ENCODE measurements around the gene WDPCP. TPM values are rescaled to one million over a fixed set of nuclear protein-coding genes. Genes with fewer than 3 reads are reported as not detected.
"Not testable (repeated sequence)": the region's sequence is repeated elsewhere in the genome, so short reads cannot be mapped to it uniquely, and the experiment has no call there.

Gene WDPCP
- total RNA-seq, 2 donors from 2014 or later: 8.7 to 15.7 TPM

GRCh38 chr2:63242747-63243146 lies 345.5 kb downstream of the WDPCP start:
- ATAC-seq: no peak
- no peaks in the 10 kb centered on the region for H3K27me3 Mint-ChIP-seq
- H3K9me3 Mint-ChIP-seq: no peaks in the 10 kb centered on the region

GRCh38 chr2:63225964-63226686 lies 362.2 kb downstream of the WDPCP start:
- peaks cover 4% of the 10 kb centered on the region for H3K9me3 Mint-ChIP-seq
- ATAC-seq: no peak
- no peak overlapping the region for H3K27ac Mint-ChIP-seq

More at GRCh38 chr2:63242747-63243146, 345.5 kb downstream of the WDPCP start:
- Mint-ChIP-seq H3K27ac (no peak overlapping the region), H3K4me3 (no peak overlapping the region), H3K4me1 (ENCODE audit: low read depth in 2 of 2) (no peaks in the 10 kb centered on the region), H3K36me3 (peaks cover 5% of the 10 kb centered on the region)
- no peak for DNase-seq (ENCODE audit: low spot score)

DNA sequence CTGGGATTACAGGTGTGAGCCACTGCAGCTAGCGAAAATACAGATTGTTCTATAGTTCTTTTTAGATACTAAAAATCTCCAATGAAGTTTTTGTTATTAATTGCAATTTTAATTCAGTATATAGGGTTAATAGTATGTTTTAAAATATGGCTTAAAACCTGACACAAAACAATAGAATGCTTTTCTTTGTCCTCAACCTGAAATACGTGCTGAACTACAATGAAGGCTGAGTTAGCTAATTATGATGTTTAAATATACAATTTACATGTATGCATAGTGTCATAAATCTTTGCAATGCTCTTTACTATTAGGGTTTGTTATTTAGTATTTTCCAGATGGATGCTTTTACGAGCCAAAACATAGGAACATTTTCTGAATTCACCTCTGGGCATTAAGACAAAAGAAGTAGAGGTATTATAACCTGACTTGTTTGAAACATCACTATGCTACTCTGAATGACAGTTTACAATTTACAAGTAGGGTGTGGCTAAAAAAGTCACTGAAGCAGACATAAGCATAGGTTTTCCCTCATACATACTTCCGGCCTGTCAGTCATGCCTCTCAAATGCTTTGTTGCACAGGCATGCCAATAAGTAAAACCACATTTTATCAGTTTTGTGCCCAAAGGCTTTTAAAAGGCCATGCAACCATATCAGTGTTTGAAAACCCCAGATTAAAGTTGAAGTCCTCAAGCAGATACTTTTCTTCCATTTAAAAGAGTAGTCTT lies 369.3 kb downstream of the WDPCP start:
- H3K4me3 Mint-ChIP-seq: no peak overlapping the region
- no peak overlapping the region for H3K27ac Mint-ChIP-seq
- H3K36me3 Mint-ChIP-seq: no peaks in the 10 kb centered on the region
- H3K27me3 Mint-ChIP-seq: no peaks in the 10 kb centered on the region
- ATAC-seq (no peak), DNase-seq (ENCODE audit: low spot score) (no peak)
- no peaks in the 10 kb centered on the region for H3K4me1 Mint-ChIP-seq (ENCODE audit: low read depth in 2 of 2)
- peaks cover 4% of the 10 kb centered on the region for H3K9me3 Mint-ChIP-seq

More at GRCh38 chr2:63225964-63226686, 362.2 kb downstream of the WDPCP start:
- Mint-ChIP-seq H3K4me3 (no peak overlapping the region), H3K36me3 (peaks cover 7% of the 10 kb centered on the region), H3K27me3 (no peaks in the 10 kb centered on the region), H3K4me1 (ENCODE audit: low read depth in 2 of 2) (no peaks in the 10 kb centered on the region)
- no peak for DNase-seq (ENCODE audit: low spot score)

- no peaks in the 10 kb centered on the region for H3K36me3 Mint-ChIP-seq
- no peak overlapping the region for H3K4me3 Mint-ChIP-seq
- ATAC-seq: no peak
- DNase-seq (ENCODE audit: low spot score): no peak
- no peaks in the 10 kb centered on the region for H3K4me1 Mint-ChIP-seq (ENCODE audit: low read depth in 2 of 2)
- H3K27me3 Mint-ChIP-seq: no peaks in the 10 kb centered on the region
- no peak overlapping the region for H3K27ac Mint-ChIP-seq
- peaks cover 5% of the 10 kb centered on the region for H3K9me3 Mint-ChIP-seq
Measured at GRCh38 chr2:63195310-63195709, 393.0 kb downstream of the WDPCP start.

- H3K27me3 Mint-ChIP-seq: no peaks in the 10 kb centered on the region
- H3K4me3 Mint-ChIP-seq: no peak overlapping the region
- ATAC-seq: no peak
- H3K27ac Mint-ChIP-seq: no peak overlapping the region
- DNase-seq (ENCODE audit: low spot score): no peak
- peaks cover 6% of the 10 kb centered on the region for H3K9me3 Mint-ChIP-seq
- H3K4me1 Mint-ChIP-seq (ENCODE audit: low read depth in 2 of 2): no peaks in the 10 kb centered on the region
- H3K36me3 Mint-ChIP-seq: peaks cover 7% of the 10 kb centered on the region
Measured at GRCh38 chr2:63194175-63194574, 394.1 kb downstream of the WDPCP start.

- peaks cover 17% of the 10 kb centered on the region for H3K36me3 Mint-ChIP-seq
- no peak overlapping the region for H3K27ac Mint-ChIP-seq
- H3K4me3 Mint-ChIP-seq: no peak overlapping the region
- ATAC-seq (no peak), DNase-seq (ENCODE audit: low spot score) (no peak)
- no peaks in the 10 kb centered on the region for H3K27me3 Mint-ChIP-seq
- peaks cover 8% of the 10 kb centered on the region for H3K9me3 Mint-ChIP-seq
- no peaks in the 10 kb centered on the region for H3K4me1 Mint-ChIP-seq (ENCODE audit: low read depth in 2 of 2)
Measured at GRCh38 chr2:63192889-63193774, 395.1 kb downstream of the WDPCP start.

GRCh38 chr2:63192169-63192888 lies 395.9 kb downstream of the WDPCP start:
- Mint-ChIP-seq H3K4me1 (ENCODE audit: low read depth in 2 of 2) (no peaks in the 10 kb centered on the region), H3K36me3 (peaks cover 22% of the 10 kb centered on the region), H3K27me3 (no peaks in the 10 kb centered on the region), H3K4me3 (no peak overlapping the region), H3K27ac (no peak overlapping the region), H3K9me3 (peaks cover 13% of the 10 kb centered on the region)
- no peak for DNase-seq (ENCODE audit: low spot score)
- no peak for ATAC-seq

- ATAC-seq (no peak), DNase-seq (ENCODE audit: low spot score) (no peak)
- no peaks in the 10 kb centered on the region for H3K4me1 Mint-ChIP-seq (ENCODE audit: low read depth in 2 of 2)
- peaks cover 25% of the 10 kb centered on the region for H3K9me3 Mint-ChIP-seq
- H3K36me3 Mint-ChIP-seq: peaks cover 30% of the 10 kb centered on the region
- no peak overlapping the region for H3K27ac Mint-ChIP-seq
- no peak overlapping the region for H3K4me3 Mint-ChIP-seq
- H3K27me3 Mint-ChIP-seq: no peaks in the 10 kb centered on the region
Measured at GRCh38 chr2:63189026-63189425, 399.3 kb downstream of the WDPCP start.

DNA sequence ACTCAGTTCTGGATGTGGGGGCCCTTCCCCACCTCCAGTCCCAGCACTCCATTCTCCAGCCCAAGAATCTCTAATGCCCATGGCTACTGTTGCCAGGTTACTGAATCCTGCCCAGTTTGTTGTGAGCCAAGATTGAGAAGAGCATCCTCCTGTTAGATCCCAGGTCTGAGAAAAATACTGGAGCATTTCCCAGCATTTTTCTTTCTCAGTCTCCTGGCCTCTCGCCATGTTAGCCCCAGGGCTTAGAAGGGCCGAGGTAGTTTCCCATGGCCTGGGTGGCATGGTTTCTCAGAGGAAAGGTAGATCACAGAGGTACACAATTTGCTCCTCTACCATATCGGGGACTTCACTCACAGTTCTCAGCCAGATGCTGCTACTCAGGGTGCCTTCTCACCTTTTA lies 401.9 kb downstream of the WDPCP start:
- Mint-ChIP-seq H3K4me3 (no peak overlapping the region), H3K9me3 (peaks cover 32% of the 10 kb centered on the region), H3K27me3 (no peaks in the 10 kb centered on the region), H3K36me3 (peaks cover 39% of the 10 kb centered on the region), H3K27ac (no peak overlapping the region), H3K4me1 (ENCODE audit: low read depth in 2 of 2) (no peaks in the 10 kb centered on the region)
- no peak for ATAC-seq
- no peak for DNase-seq (ENCODE audit: low spot score)

- Mint-ChIP-seq H3K36me3 (peaks cover 20% of the 10 kb centered on the region), H3K4me1 (ENCODE audit: low read depth in 2 of 2) (no peaks in the 10 kb centered on the region), H3K27me3 (no peaks in the 10 kb centered on the region), H3K9me3 (peaks cover 5% of the 10 kb centered on the region), H3K4me3 (no peak overlapping the region), H3K27ac (no peak overlapping the region)
- DNase-seq (ENCODE audit: low spot score) (no peak), ATAC-seq (no peak)
Measured at GRCh38 chr2:63163161-63163820, 425.0 kb downstream of the WDPCP start.

DNA sequence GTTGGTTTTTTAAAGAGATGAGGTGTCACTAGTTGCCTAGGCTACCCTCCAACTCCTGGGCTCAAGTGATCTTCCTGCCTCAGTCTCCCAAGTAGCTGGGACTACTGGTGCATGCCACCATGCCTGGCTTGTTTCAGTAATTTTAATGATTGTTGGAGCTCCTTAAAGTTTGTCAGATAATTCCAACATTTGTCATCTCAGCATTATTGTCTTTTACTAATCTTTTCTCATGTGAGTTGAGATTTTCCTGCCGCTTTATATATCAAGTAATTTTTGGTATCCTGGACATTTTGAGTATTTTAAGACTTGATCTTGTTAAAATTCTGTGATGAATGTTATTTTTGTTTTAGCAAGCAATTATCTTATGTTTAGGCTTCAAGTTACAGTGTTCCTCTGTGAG lies 429.0 kb downstream of the WDPCP start:
- Mint-ChIP-seq H3K36me3 (peaks cover under 1% of the 10 kb centered on the region), H3K27me3 (no peaks in the 10 kb centered on the region), H3K27ac (no peak overlapping the region), H3K9me3 (no peaks in the 10 kb centered on the region), H3K4me3 (no peak overlapping the region), H3K4me1 (ENCODE audit: low read depth in 2 of 2) (no peaks in the 10 kb centered on the region)
- no peak for ATAC-seq
- DNase-seq (ENCODE audit: low spot score): no peak

- ATAC-seq; H3K27me3 Mint-ChIP-seq; DNase-seq (ENCODE audit: low spot score); H3K4me3 Mint-ChIP-seq; H3K27ac Mint-ChIP-seq; H3K4me1 Mint-ChIP-seq (ENCODE audit: low read depth in 2 of 2): not testable (repeated sequence)
- peaks cover 29% of the 10 kb centered on the region for H3K9me3 Mint-ChIP-seq
- H3K36me3 Mint-ChIP-seq: peaks cover 52% of the 10 kb centered on the region
Measured at GRCh38 chr2:63136683-63137082, 451.6 kb downstream of the WDPCP start.

DNA sequence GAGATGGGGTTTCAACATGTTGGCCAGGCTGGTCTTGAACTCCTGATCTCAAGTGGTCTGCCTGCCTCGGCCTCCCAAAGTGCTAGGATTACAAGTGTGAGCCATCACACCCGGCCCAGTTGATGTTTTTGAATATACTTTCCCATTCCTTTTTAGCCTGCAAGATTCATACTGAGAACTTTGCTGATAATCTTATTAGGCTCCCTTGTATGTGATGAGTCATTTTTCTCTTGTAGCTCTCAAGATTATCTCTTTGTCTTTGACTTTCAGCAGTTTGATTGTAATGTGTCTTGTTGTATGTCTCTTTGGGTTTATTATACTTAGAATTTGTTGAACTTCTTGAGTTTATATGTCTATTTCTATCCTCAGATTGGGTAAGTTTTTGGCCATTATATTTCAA lies 456.3 kb downstream of the WDPCP start:
- Mint-ChIP-seq H3K9me3 (peaks cover 8% of the 10 kb centered on the region), H3K27ac (no peak overlapping the region), H3K4me3 (no peak overlapping the region), H3K4me1 (ENCODE audit: low read depth in 2 of 2) (no peaks in the 10 kb centered on the region), H3K27me3 (no peaks in the 10 kb centered on the region), H3K36me3 (peaks cover 19% of the 10 kb centered on the region)
- ATAC-seq (no peak), DNase-seq (ENCODE audit: low spot score) (no peak)
